GM23338 (cell line): ENCODE data around the gene TMPRSS2. TPM values are rescaled to one million over a fixed set of nuclear protein-coding genes. Genes with fewer than 3 reads are reported as not detected.

Experiments
- ATAC-seq: fragments of 200-7000 bp; cut with Tn5 transposase; 3 replicates; pipeline ENCODE4 v1.9.1; 2020
- DNase-seq: peaks from one replicate; pipeline ENCODE4 v3.0.0-alpha.2; 2015; ENCODE audit warnings: low spot score
- H2AFZ ChIP-seq: fragments of 200-600 bp; sonication (generic); 2 replicates; pipeline ENCODE4 v1.8.0; 2016; ENCODE audit warnings: antibody characterized with exemption, mild to moderate bottlenecking, moderate library complexity
- H3F3A ChIP-seq: fragments of 200-600 bp; sonication (generic); replicated peaks from 2 replicates; pipeline ENCODE4 v1.8.0; 2017; ENCODE audit warnings: antibody characterized with exemption, mixed run types, low read depth
- H3K27ac ChIP-seq: fragments of 200-600 bp; sonication (generic); 2 replicates; pipeline ENCODE4 v1.6.1; 2016; ENCODE audit warnings: low read depth
- H3K27me3 ChIP-seq: fragments of 200-600 bp; sonication (generic); 2 replicates; pipeline ENCODE4 v1.8.0; 2016; ENCODE audit warnings: mild to moderate bottlenecking, mixed run types, moderate library complexity; ENCODE audit not compliant: insufficient read depth
- H3K36me3 ChIP-seq: fragments of 200-600 bp; sonication (generic); 2 replicates; pipeline ENCODE4 v1.8.0; 2016; ENCODE audit warnings: mild to moderate bottlenecking; ENCODE audit not compliant: insufficient read depth
- H3K4me1 ChIP-seq: fragments of 200-600 bp; sonication (generic); 2 replicates; pipeline ENCODE4 v1.8.0; 2016; ENCODE audit warnings: mild to moderate bottlenecking, moderate library complexity; ENCODE audit not compliant: insufficient read depth
- H3K4me2 ChIP-seq: fragments of 200-600 bp; sonication (generic); 2 replicates; pipeline ENCODE4 v1.7.1; 2017; ENCODE audit warnings: mixed run types
- H3K4me3 ChIP-seq: fragments of 200-600 bp; sonication (generic); 2 replicates; pipeline ENCODE4 v1.6.1; 2016; ENCODE audit warnings: mixed run types
- H3K79me2 ChIP-seq: fragments of 200-600 bp; sonication (generic); replicated peaks from 2 replicates; pipeline ENCODE4 v1.8.0; 2017; ENCODE audit warnings: mild to moderate bottlenecking; ENCODE audit not compliant: insufficient read depth
- H3K9me2 ChIP-seq: fragments of 200-600 bp; sonication (generic); 2 replicates; pipeline ENCODE4 v1.8.0; 2017; ENCODE audit not compliant: insufficient read depth
- H4K20me1 ChIP-seq: fragments of 200-600 bp; sonication (generic); replicated peaks from 2 replicates; pipeline ENCODE4 v1.8.0; 2017; ENCODE audit warnings: mild to moderate bottlenecking; ENCODE audit not compliant: insufficient read depth
- H3K27ac Mint-ChIP-seq: 2 replicates; pipeline ENCODE4 v1.8.0; 2020; ENCODE audit warnings: inconsistent platforms, mild to moderate bottlenecking, moderate library complexity, mixed read lengths
- H3K27me3 Mint-ChIP-seq: 3 replicates; pipeline ENCODE4 v1.8.0; 2022; ENCODE audit warnings: low read depth, mild to moderate bottlenecking, moderate library complexity, mixed read lengths, inconsistent platforms; ENCODE audit not compliant: insufficient read depth, poor library complexity
- H3K36me3 Mint-ChIP-seq: 3 replicates; pipeline ENCODE4 v1.8.0; 2021; ENCODE audit warnings: low read depth, mild to moderate bottlenecking, inconsistent platforms, moderate library complexity, mixed read lengths
- H3K4me1 Mint-ChIP-seq: 3 replicates; pipeline ENCODE4 v1.8.0; 2020; ENCODE audit warnings: mild to moderate bottlenecking, inconsistent platforms, mixed read lengths
- H3K4me3 Mint-ChIP-seq: 3 replicates; pipeline ENCODE4 v1.8.0; 2021; ENCODE audit warnings: moderate library complexity, mild to moderate bottlenecking, inconsistent platforms, mixed read lengths
- H3K9me3 Mint-ChIP-seq: 3 replicates; pipeline ENCODE4 v1.8.0; 2020; ENCODE audit warnings: moderate library complexity, mild to moderate bottlenecking, inconsistent platforms, mixed read lengths
- CREB1 ChIP-seq: fragments of 250-450 bp; sonication (Bioruptor Pico); IDR thresholded peaks from 2 replicates; pipeline ENCODE4 v1.5.0; 2020; ENCODE audit warnings: low read depth, mild to moderate bottlenecking, moderate library complexity
- EZH2 ChIP-seq: fragments of 200-600 bp; sonication (generic); IDR thresholded peaks from one replicate; pipeline ENCODE4 v1.8.0; 2017; ENCODE audit warnings: antibody characterized with exemption, mild to moderate bottlenecking, low read depth; ENCODE audit not compliant: unreplicated experiment
- JUNB ChIP-seq: IDR thresholded peaks from one replicate; pipeline ENCODE4 v1.6.1; 2016; ENCODE audit warnings: antibody characterized with exemption; ENCODE audit not compliant: unreplicated experiment
- NANOG ChIP-seq: IDR thresholded peaks from 2 replicates; pipeline ENCODE4 v1.6.1; 2016; ENCODE audit warnings: antibody characterized with exemption, borderline replicate concordance
- POLR2AphosphoS5 ChIP-seq: IDR thresholded peaks from 2 replicates; pipeline ENCODE4 v1.6.1; 2016; ENCODE audit warnings: antibody characterized with exemption, low read depth
- REST ChIP-seq: IDR thresholded peaks from one replicate; pipeline ENCODE4 v1.6.1; 2018; ENCODE audit warnings: antibody characterized with exemption; ENCODE audit not compliant: unreplicated experiment
- STAT1 ChIP-seq: IDR thresholded peaks from one replicate; pipeline ENCODE4 v1.6.1; 2016; ENCODE audit warnings: antibody characterized with exemption; ENCODE audit not compliant: unreplicated experiment
- ZNF114 ChIP-seq: fragments of 250-450 bp; sonication (Bioruptor Pico); IDR thresholded peaks from 2 replicates; pipeline ENCODE4 v1.5.0; 2020; ENCODE audit warnings: mild to moderate bottlenecking, moderate library complexity
- polyA plus RNA-seq: library from polyadenylated mRNA; unstranded; fragments of >200 nt; fragmentation: Nextera tagmentation; extraction: Ambion mirVana; gene quantifications from 2 replicates; pipeline ENCODE4 v1.2.1, GENCODE V29; 2016
- total RNA-seq: library from RNA; depleted of rRNA; stranded (reverse); fragments of >200 nt; shearing (Covaris generic); gene quantifications from 2 replicates; pipeline ENCODE4 v1.2.3, GENCODE V29; 2014
- TF ChIP-seq, protein P1 (sequence below), 2 experiments: fragments of 200-600 bp in 1 of 2; sonication (generic) in 1 of 2; conservative IDR thresholded peaks; 2 replicates each; pipeline versions ENCODE4 v1.5.1 to v1.6.1; 2016 to 2017; ENCODE audit warnings: antibody characterized with exemption in 2 of 2, low read depth in 2 of 2, mild to moderate bottlenecking in 2 of 2, moderate library complexity in 1 of 2
- TF ChIP-seq, protein P2 (sequence below): IDR thresholded peaks from 2 replicates; pipeline ENCODE4 v1.6.1; 2016; ENCODE audit warnings: antibody characterized with exemption

The TMPRSS2 gene
- total and polyA plus RNA-seq, 2 experiments from 2014 or later = 2.3 to 4.9 TPM

DNA sequence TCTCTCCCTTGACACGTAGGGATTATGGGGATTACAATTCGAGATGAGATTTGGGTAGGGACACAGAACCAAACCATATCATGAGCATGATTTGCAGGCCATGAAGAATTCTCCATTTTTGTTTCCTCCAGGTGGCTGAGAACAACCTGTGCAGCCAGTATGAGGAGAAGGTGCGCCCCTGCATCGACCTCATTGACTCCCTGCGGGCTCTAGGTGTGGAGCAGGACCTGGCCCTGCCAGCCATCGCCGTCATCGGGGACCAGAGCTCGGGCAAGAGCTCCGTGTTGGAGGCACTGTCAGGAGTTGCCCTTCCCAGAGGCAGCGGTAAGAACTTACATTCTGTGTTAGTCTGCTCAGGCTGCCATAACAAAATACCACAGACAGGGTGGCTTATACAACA lies 72.3 kb downstream of the TMPRSS2 start:
- ATAC-seq (no peak), DNase-seq (no peak)
- no peaks in the 10 kb centered on the region for H3K27me3 ChIP-seq
- no peaks in the 10 kb centered on the region for H3K4me1 ChIP-seq
- Mint-ChIP-seq H3K4me3 (no peak overlapping the region), H3K9me3 (no peaks in the 10 kb centered on the region), H3K4me1 (peaks cover 10% of the 10 kb centered on the region; the same call in 2 of the 3 replicates), H3K27me3 (no peaks in the 10 kb centered on the region), H3K27ac (no peak overlapping the region), H3K36me3 (peaks cover 6% of the 10 kb centered on the region)
- H3K4me2 ChIP-seq = no peak overlapping the region
- 0 out of 2 replicates have a peak, but pooled peaks cover 3% of the 10 kb centered on the region for H3K9me2 ChIP-seq
- TF ChIP-seq EZH2 = no peak
- no peak for TF ChIP-seq CREB1 (CRISPR knock-in tag)
- no peak for TF ChIP-seq JUNB
- no peak for TF ChIP-seq NANOG
- TF ChIP-seq POLR2AphosphoS5 = no peak
- TF ChIP-seq, protein P1, sequence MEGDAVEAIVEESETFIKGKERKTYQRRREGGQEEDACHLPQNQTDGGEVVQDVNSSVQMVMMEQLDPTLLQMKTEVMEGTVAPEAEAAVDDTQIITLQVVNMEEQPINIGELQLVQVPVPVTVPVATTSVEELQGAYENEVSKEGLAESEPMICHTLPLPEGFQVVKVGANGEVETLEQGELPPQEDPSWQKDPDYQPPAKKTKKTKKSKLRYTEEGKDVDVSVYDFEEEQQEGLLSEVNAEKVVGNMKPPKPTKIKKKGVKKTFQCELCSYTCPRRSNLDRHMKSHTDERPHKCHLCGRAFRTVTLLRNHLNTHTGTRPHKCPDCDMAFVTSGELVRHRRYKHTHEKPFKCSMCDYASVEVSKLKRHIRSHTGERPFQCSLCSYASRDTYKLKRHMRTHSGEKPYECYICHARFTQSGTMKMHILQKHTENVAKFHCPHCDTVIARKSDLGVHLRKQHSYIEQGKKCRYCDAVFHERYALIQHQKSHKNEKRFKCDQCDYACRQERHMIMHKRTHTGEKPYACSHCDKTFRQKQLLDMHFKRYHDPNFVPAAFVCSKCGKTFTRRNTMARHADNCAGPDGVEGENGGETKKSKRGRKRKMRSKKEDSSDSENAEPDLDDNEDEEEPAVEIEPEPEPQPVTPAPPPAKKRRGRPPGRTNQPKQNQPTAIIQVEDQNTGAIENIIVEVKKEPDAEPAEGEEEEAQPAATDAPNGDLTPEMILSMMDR (conservative IDR thresholded peaks at IDR 0.05; ENCODE audit: low read depth in 2 of 2) = no peak
- TF ChIP-seq, protein P2, sequence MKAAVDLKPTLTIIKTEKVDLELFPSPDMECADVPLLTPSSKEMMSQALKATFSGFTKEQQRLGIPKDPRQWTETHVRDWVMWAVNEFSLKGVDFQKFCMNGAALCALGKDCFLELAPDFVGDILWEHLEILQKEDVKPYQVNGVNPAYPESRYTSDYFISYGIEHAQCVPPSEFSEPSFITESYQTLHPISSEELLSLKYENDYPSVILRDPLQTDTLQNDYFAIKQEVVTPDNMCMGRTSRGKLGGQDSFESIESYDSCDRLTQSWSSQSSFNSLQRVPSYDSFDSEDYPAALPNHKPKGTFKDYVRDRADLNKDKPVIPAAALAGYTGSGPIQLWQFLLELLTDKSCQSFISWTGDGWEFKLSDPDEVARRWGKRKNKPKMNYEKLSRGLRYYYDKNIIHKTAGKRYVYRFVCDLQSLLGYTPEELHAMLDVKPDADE = no peak
- TF ChIP-seq STAT1 = no peak
- no peak for TF ChIP-seq REST
- TF ChIP-seq ZNF114 (CRISPR knock-in tag) = no peak
- no peaks in the 10 kb centered on the region for H3K79me2 ChIP-seq
- H3K4me3 ChIP-seq = no peak overlapping the region
- no peak overlapping the region for H2AFZ ChIP-seq
- H3K27ac ChIP-seq = no peak overlapping the region
- H3K36me3 ChIP-seq = no peaks in the 10 kb centered on the region
- no peaks in the 10 kb centered on the region for H3F3A ChIP-seq
- H4K20me1 ChIP-seq = no peaks in the 10 kb centered on the region
